ENCODE results near the gene SERPINB10. TPM values are rescaled to one million over a fixed set of nuclear protein-coding genes. Genes with fewer than 3 reads are reported as not detected.
A peak's percentile ranks its signal among the peaks of the same experiment; 100 is the strongest.
"Not testable (repeated sequence)": the region's sequence is repeated elsewhere in the genome, so short reads cannot be mapped to it uniquely, and the experiment has no call there.

Gene SERPINB10
- total and polyA plus RNA-seq, 7 donors = 0.39 TPM; not detected in 6

DNA sequence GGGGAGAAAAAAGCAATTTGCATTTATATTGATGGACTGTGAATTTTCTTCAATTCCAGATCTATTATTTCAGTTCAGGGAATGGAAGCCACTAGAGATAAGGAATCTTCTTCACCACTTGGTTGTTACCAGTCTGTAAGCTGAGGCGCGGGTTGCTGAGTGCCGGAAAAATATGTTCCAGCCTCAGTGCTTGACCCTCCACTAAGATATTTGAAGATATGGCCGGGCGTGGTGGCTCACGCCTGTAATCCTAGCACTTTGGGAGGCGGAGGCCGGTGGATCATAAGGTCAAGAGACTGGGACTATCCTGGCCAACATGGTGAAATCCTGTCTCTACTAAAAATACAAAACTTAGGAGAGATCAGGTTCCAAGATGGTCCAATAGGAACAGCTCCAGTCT, 32.2 kb downstream of the SERPINB10 start:
- Histone ChIP-seq H3K9me3 (no peaks in the 10 kb centered on the region), H3K4me3 (no peak overlapping the region), H3K27me3 (ENCODE audit: insufficient read depth in 3 of 3, low read length in 2 of 3) (peaks cover 5 to 30% (median 14%) of the 10 kb centered on the region in 3 donors), H3K27ac (no peak overlapping the region), H3K36me3 (ENCODE audit: insufficient read depth in 1 of 2, low read depth in 1 of 2) (no peaks in the 10 kb centered on the region), H3K4me1 (no peaks in the 10 kb centered on the region)
- ATAC-seq = no peak
- intact Hi-C loops (cut with DNase I) = no loop called here
- TF ChIP-seq, protein P1, sequence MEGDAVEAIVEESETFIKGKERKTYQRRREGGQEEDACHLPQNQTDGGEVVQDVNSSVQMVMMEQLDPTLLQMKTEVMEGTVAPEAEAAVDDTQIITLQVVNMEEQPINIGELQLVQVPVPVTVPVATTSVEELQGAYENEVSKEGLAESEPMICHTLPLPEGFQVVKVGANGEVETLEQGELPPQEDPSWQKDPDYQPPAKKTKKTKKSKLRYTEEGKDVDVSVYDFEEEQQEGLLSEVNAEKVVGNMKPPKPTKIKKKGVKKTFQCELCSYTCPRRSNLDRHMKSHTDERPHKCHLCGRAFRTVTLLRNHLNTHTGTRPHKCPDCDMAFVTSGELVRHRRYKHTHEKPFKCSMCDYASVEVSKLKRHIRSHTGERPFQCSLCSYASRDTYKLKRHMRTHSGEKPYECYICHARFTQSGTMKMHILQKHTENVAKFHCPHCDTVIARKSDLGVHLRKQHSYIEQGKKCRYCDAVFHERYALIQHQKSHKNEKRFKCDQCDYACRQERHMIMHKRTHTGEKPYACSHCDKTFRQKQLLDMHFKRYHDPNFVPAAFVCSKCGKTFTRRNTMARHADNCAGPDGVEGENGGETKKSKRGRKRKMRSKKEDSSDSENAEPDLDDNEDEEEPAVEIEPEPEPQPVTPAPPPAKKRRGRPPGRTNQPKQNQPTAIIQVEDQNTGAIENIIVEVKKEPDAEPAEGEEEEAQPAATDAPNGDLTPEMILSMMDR (IDR thresholded peaks at IDR 0.05) = no peak
- no peak for DNase-seq
- 94 to 97% (median 94%) methylated on average over 8 of the region's 8 CpGs for WGBS, 3 donors

DNA sequence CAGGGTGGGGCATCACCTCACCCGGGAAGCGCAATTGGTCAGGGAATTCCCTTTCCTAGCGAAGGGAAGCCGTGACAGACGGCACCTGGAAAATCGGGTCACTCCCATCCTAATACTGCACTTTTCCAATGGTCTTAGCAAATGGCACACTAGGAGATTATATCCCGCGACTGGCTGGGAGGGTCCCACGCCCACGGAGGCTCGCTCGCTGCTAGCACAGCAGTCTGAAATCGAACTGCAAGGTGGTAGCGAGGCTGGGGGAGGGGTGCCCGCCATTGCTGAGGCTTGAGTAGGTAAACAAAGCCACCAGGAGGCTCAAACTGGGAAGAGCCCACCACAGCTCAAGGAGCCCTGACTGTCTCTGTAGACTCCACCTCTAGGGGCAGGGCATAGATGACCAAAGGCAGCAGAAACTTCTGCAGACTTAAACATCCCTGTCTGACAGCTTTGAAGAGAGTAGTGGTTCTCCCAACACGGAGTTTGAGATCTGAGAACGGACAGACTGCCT, 32.8 kb downstream of the SERPINB10 start:
- intact Hi-C loops (cut with DNase I); H3K9me3 ChIP-seq; H3K36me3 ChIP-seq (ENCODE audit: insufficient read depth in 1 of 2, low read depth in 1 of 2); ATAC-seq; H3K4me1 ChIP-seq; H3K27ac ChIP-seq; DNase-seq; H3K4me3 ChIP-seq: not testable (repeated sequence)
- 77 to 89% (median 79%) methylated on average over 17 of the region's 17 CpGs for WGBS, 3 donors
- H3K27me3 ChIP-seq (ENCODE audit: insufficient read depth in 3 of 3, low read length in 2 of 3) = peaks cover 5 to 25% (median 14%) of the 10 kb centered on the region in 3 donors

DNA sequence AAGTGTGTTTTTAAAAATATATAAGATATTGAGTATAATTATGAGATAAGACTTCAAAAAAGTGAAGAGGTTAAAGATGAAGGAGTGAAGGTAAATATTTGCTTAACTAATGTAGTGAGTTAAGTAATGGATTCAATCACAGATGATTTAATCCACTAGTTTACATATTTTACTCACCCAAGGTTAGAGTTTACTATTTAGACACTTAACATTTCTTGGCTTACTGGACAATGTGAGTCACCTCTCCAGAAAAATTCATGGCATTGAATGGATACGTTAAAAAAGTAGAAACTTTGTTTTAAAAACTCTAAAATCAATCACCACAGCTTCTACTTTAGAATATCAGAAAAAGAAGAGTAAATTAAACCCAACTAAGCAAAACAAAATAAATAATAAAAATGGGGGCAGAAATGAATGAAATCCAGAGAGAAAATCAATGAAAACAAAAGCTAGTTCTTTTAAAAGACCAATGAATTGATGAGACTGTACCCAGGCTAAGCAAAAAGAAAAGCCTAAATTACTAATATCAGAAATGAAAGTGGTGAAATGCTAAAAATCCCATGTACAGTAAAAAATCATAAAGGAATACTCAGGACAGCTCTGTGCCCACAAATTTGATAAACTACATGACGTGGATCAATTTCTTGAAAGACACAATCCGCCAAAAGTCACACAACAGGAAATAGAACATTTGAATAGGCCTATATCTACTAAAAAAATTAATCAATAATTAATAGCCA, 39.5 kb downstream of the SERPINB10 start:
- no peak overlapping the region for H3K4me3 ChIP-seq
- H3K27me3 ChIP-seq (ENCODE audit: insufficient read depth in 3 of 3, low read length in 2 of 3) = peaks cover 2 to 9% (median 5%) of the 10 kb centered on the region in 3 donors
- no peak overlapping the region for H3K27ac ChIP-seq
- no peak for ATAC-seq
- no peaks in the 10 kb centered on the region for H3K36me3 ChIP-seq (ENCODE audit: insufficient read depth in 1 of 2, low read depth in 1 of 2)
- H3K4me1 ChIP-seq = no peaks in the 10 kb centered on the region
- 86 to 97% (median 91%) methylated on average over 3 of the region's 3 CpGs for WGBS, 3 donors
- TF ChIP-seq, protein P1 (IDR thresholded peaks at IDR 0.05) = no peak
- DNase-seq = no peak
- H3K9me3 ChIP-seq = no peaks in the 10 kb centered on the region
- intact Hi-C loops (cut with DNase I) = no loop called here

DNA sequence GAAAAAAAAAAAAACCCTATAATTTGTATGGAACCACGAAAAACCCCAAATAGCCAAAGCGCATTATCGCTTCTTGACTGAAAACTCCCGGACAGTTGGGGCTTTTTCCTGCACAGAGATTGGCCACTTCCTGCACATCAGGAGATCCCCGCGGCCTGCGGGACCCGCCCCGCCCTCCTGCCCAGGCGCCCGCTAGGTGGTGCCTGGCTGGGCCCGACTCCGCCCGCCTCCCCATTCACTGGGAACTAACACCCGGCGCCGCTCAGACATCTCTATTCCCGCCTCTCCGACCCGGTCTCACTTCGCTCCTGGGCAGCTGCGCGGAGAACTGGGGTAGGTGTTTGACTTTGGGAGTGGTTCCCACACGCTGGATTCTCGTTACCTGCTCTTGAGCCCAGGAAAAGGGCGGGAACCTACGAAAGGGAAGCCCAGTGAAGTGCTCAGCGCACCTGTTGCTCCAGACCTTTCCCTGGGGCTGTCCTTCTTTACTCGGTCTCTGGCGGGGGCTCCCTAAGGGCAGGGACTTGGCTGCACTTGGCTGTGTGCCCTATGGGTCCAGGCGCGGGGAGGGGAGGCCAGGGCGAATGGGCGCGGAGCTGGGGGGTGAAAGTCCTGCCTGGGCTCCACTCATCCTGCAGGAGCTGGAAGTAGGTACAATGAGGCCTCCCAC, 41.4 kb downstream of the SERPINB10 start, which contains the start of gene HMSD:
Gene HMSD (plus strand): TSS at position 234 of the 670 bp plus-strand sequence. CDS start 4,155 bp downstream, outside the sequence.
- intact Hi-C loops (cut with DNase I) = no loop called here
- H3K4me1 ChIP-seq = no peaks in the 10 kb centered on the region
- no peaks in the 10 kb centered on the region for H3K9me3 ChIP-seq
- no peak within 1 kb of the TSS for H3K27ac ChIP-seq
- peak within 1 kb of the TSS; percentile 42 for H3K4me3 ChIP-seq
- TF ChIP-seq, protein P1 (IDR thresholded peaks at IDR 0.05) = peak; percentile 14
- peak in 1 of 2 donors; percentile 34 for DNase-seq
- no peaks in the 10 kb centered on the region for H3K36me3 ChIP-seq (ENCODE audit: insufficient read depth in 1 of 2, low read depth in 1 of 2)
- ATAC-seq = peak in 2 of 4 donors; percentile 55 to 58
- H3K27me3 ChIP-seq (ENCODE audit: insufficient read depth in 3 of 3, low read length in 2 of 3) = peaks cover under 1 to 9% (median 2%) of the 10 kb centered on the region in 3 donors
- WGBS, 3 donors = 11 to 13% (median 12%) methylated on average over 35 of the region's 35 CpGs

DNA sequence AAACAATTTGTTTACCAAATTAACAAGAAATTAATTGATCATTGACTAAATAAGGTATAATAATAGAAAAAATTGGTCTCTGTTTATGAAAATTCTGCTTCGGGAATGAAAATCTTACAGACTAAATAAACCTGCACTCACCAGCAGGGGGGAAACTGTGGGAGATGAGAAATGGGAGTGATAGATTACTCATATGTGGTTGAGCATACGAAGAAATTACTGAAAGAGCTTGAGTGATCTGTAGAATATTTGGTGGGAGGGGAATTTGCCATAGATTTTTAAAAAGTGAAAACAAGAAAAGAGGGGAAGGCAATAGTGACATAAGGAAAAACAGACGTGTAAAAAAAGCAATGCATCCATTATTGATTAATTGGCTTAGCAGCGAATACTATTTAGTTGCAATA, 43.5 kb downstream of the SERPINB10 start:
- no peaks in the 10 kb centered on the region for H3K4me1 ChIP-seq
- peaks cover 3 to 9% (median 5%) of the 10 kb centered on the region in 3 donors for H3K27me3 ChIP-seq (ENCODE audit: insufficient read depth in 3 of 3, low read length in 2 of 3)
- ATAC-seq (no peak), DNase-seq (no peak)
- no peak overlapping the region for H3K27ac ChIP-seq
- intact Hi-C loops (cut with DNase I) = no loop called here
- H3K36me3 ChIP-seq (ENCODE audit: insufficient read depth in 1 of 2, low read depth in 1 of 2) = no peaks in the 10 kb centered on the region
- TF ChIP-seq, protein P1 (IDR thresholded peaks at IDR 0.05) = no peak
- no peaks in the 10 kb centered on the region for H3K9me3 ChIP-seq
- WGBS, 3 donors = 75 to 84% (median 79%) methylated on average over 4 of the region's 4 CpGs
- no peak overlapping the region for H3K4me3 ChIP-seq

All from psoas muscle (tissue), 8 donors.